ENCODE measurements around the gene DYNC1I1. TPM values are rescaled to one million over a fixed set of nuclear protein-coding genes. Genes with fewer than 3 reads are reported as not detected.

DYNC1I1 gene
- total and polyA plus RNA-seq, 2 experiments from 2014 or later: 1.4 to 4.1 TPM

DNA sequence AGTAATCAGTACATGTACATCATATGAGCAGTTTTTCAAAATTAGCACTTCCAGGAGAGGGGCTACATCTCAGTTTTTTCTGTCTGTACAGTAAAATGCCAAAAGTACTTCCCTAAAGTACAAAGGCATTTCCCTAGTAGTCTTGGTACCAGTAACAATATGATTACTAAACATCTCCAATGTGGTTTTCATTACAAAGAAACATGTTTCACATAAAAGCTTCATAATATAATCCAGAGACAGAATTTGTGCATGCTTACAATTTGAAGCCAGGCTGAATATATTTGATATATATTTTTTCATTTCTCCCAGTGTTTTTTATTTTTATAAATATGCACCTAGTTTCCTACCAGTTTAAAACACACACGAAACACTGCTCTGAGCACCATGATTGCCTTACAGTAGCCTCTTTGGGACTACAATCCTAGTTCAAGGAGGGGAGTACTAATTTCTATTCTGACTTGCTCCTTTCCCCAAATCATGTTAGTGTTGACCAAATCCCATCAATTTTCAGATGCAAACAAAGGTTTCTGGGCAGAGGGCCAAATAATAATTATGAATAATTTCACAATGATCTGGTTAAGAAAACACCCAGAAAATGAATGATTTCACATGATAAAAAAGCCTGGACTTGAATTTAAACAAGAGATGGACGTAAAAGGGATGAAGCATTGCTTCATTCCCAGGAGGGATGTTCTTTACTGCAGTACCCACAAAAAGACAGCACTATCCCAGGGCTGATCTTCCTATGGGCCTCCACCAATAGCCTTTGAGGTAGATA is 348.3 kb downstream of the DYNC1I1 start:
- Mint-ChIP-seq H3K4me1 (peaks cover 31% of the 10 kb centered on the region), H3K4me3 (no peak overlapping the region), H3K27ac (no peak overlapping the region), H3K36me3 (ENCODE audit: low read depth) (peaks cover 15% of the 10 kb centered on the region), H3K27me3 (ENCODE audit: insufficient read depth, low read depth, poor library complexity) (peaks cover 5% of the 10 kb centered on the region), H3K9me3 (no peaks in the 10 kb centered on the region)
- no peaks in the 10 kb centered on the region for H3K79me2 ChIP-seq (replicated peaks; ENCODE audit: insufficient read depth)
- no peaks in the 10 kb centered on the region; the same call in 1 of the 2 replicates for H3K4me1 ChIP-seq (ENCODE audit: insufficient read depth)
- H3K4me2 ChIP-seq: no peak overlapping the region
- no peak overlapping the region for H3K27ac ChIP-seq (ENCODE audit: low read depth)
- H4K20me1 ChIP-seq (replicated peaks; ENCODE audit: insufficient read depth): 0 out of 2 replicates have a peak, but pooled peaks cover 3% of the 10 kb centered on the region
- no peak overlapping the region for H2AFZ ChIP-seq
- H3F3A ChIP-seq (replicated peaks; ENCODE audit: low read depth): no peaks in the 10 kb centered on the region
- no peak overlapping the region for H3K4me3 ChIP-seq
- no peak for ATAC-seq
- H3K27me3 ChIP-seq (ENCODE audit: insufficient read depth): no peaks in the 10 kb centered on the region
- no peak for DNase-seq (ENCODE audit: low spot score)
- H3K36me3 ChIP-seq (ENCODE audit: insufficient read depth): no peaks in the 10 kb centered on the region
- H3K9me2 ChIP-seq (ENCODE audit: insufficient read depth): no peaks in the 10 kb centered on the region
- TF ChIP-seq, protein P1, sequence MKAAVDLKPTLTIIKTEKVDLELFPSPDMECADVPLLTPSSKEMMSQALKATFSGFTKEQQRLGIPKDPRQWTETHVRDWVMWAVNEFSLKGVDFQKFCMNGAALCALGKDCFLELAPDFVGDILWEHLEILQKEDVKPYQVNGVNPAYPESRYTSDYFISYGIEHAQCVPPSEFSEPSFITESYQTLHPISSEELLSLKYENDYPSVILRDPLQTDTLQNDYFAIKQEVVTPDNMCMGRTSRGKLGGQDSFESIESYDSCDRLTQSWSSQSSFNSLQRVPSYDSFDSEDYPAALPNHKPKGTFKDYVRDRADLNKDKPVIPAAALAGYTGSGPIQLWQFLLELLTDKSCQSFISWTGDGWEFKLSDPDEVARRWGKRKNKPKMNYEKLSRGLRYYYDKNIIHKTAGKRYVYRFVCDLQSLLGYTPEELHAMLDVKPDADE (IDR thresholded peaks at IDR 0.05): no peak
- TF ChIP-seq CREB1 (CRISPR knock-in tag; IDR thresholded peaks at IDR 0.05; ENCODE audit: low read depth) (no peak), NANOG (IDR thresholded peaks at IDR 0.05; ENCODE audit: borderline replicate concordance) (no peak), ZNF114 (CRISPR knock-in tag; IDR thresholded peaks at IDR 0.05) (no peak), JUNB (IDR thresholded peaks at IDR 0.05; ENCODE audit: unreplicated experiment) (no peak), EZH2 (IDR thresholded peaks at IDR 0.05; ENCODE audit: low read depth, unreplicated experiment) (no peak)
- TF ChIP-seq, protein P2, sequence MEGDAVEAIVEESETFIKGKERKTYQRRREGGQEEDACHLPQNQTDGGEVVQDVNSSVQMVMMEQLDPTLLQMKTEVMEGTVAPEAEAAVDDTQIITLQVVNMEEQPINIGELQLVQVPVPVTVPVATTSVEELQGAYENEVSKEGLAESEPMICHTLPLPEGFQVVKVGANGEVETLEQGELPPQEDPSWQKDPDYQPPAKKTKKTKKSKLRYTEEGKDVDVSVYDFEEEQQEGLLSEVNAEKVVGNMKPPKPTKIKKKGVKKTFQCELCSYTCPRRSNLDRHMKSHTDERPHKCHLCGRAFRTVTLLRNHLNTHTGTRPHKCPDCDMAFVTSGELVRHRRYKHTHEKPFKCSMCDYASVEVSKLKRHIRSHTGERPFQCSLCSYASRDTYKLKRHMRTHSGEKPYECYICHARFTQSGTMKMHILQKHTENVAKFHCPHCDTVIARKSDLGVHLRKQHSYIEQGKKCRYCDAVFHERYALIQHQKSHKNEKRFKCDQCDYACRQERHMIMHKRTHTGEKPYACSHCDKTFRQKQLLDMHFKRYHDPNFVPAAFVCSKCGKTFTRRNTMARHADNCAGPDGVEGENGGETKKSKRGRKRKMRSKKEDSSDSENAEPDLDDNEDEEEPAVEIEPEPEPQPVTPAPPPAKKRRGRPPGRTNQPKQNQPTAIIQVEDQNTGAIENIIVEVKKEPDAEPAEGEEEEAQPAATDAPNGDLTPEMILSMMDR (conservative IDR thresholded peaks at IDR 0.05; ENCODE audit: low read depth in 2 of 2): no peak

GRCh38 chr7:96121752-96122151 is 349.4 kb downstream of the DYNC1I1 start:
- peak; percentile 28; the same call in 2 of the 3 replicates for ATAC-seq
- H3K4me1 Mint-ChIP-seq: peaks cover 40% of the 10 kb centered on the region
- H3K4me2 ChIP-seq: no peak overlapping the region

More at GRCh38 chr7:96121752-96122151, 349.4 kb downstream of the DYNC1I1 start:
- H3K27me3 Mint-ChIP-seq (ENCODE audit: insufficient read depth, low read depth, poor library complexity): peaks cover 5% of the 10 kb centered on the region
- Histone ChIP-seq H3K27me3 (ENCODE audit: insufficient read depth) (no peaks in the 10 kb centered on the region), H3K36me3 (ENCODE audit: insufficient read depth) (no peaks in the 10 kb centered on the region), H3K27ac (ENCODE audit: low read depth) (no peak overlapping the region), H3K9me2 (ENCODE audit: insufficient read depth) (no peaks in the 10 kb centered on the region), H3F3A (replicated peaks; ENCODE audit: low read depth) (no peaks in the 10 kb centered on the region), H3K79me2 (replicated peaks; ENCODE audit: insufficient read depth) (no peaks in the 10 kb centered on the region), H2AFZ (no peak overlapping the region), H4K20me1 (replicated peaks; ENCODE audit: insufficient read depth) (peaks cover 3% of the 10 kb centered on the region; the same call in 1 of the 2 replicates), H3K4me1 (ENCODE audit: insufficient read depth) (no peaks in the 10 kb centered on the region; the same call in 1 of the 2 replicates), H3K4me3 (no peak overlapping the region)
- no peak overlapping the region for H3K4me3 Mint-ChIP-seq
- TF ChIP-seq ZNF114 (CRISPR knock-in tag; IDR thresholded peaks at IDR 0.05) (no peak), STAT1 (IDR thresholded peaks at IDR 0.05; ENCODE audit: unreplicated experiment) (no peak), NANOG (IDR thresholded peaks at IDR 0.05; ENCODE audit: borderline replicate concordance) (no peak), JUNB (IDR thresholded peaks at IDR 0.05; ENCODE audit: unreplicated experiment) (no peak), CREB1 (CRISPR knock-in tag; IDR thresholded peaks at IDR 0.05; ENCODE audit: low read depth) (no peak)
- TF ChIP-seq, protein P2 (conservative IDR thresholded peaks at IDR 0.05; ENCODE audit: low read depth in 2 of 2): peak in 1 of 2 experiments; percentile 14; a peak in 1 of 4 replicates
- H3K36me3 Mint-ChIP-seq (ENCODE audit: low read depth): peaks cover 15% of the 10 kb centered on the region
- no peak for DNase-seq (ENCODE audit: low spot score)
- H3K27ac Mint-ChIP-seq: no peak overlapping the region
- no peaks in the 10 kb centered on the region for H3K9me3 Mint-ChIP-seq

Data from GM23338 (cell line).